WTC11 (cell line): ENCODE measurements around the gene IMPDH1. TPM values are rescaled to one million over a fixed set of nuclear protein-coding genes. Genes with fewer than 3 reads are reported as not detected.

ENCODE experiments used
- ATAC-seq: fragments of 200-7000 bp; cut with Tn5 transposase; 2 replicates; pipeline ENCODE4 v1.10.0; 2021; ENCODE audit warnings: mild to moderate bottlenecking, moderate library complexity
- CTCF ChIA-PET: fragments of 300-600 bp; sonication (Branson Sonifier 250); formaldehyde crosslinking; loops from one replicate; lab custom pipeline; 2021; ENCODE audit warnings: antibody characterized with exemption; lab: Charles Lee
- POLR2A ChIA-PET: fragments of 350-600 bp; sonication (Branson Sonifier 250); formaldehyde crosslinking; loops from one replicate; lab custom pipeline; 2021; ENCODE audit warnings: antibody characterized with exemption; lab: Charles Lee
- DNase-seq: peaks from one replicate; pipeline ENCODE4 v3.0.0; 2021; ENCODE audit warnings: low spot score
- H3K27ac Mint-ChIP-seq: 2 replicates; pipeline ENCODE4 v1.8.0; 2021; ENCODE audit warnings: mixed read lengths
- H3K27me3 Mint-ChIP-seq: 2 replicates; pipeline ENCODE4 v1.8.0; 2021; ENCODE audit warnings: low read depth, mild to moderate bottlenecking, moderate library complexity, mixed read lengths
- H3K36me3 Mint-ChIP-seq: 2 replicates; pipeline ENCODE4 v1.8.0; 2021; ENCODE audit warnings: mixed read lengths
- H3K4me1 Mint-ChIP-seq: 2 replicates; pipeline ENCODE4 v1.8.0; 2022; ENCODE audit warnings: mixed read lengths
- H3K4me3 Mint-ChIP-seq: 2 replicates; pipeline ENCODE4 v1.8.0; 2021; ENCODE audit warnings: mild to moderate bottlenecking, moderate library complexity, mixed read lengths
- H3K9me3 Mint-ChIP-seq: 2 replicates; pipeline ENCODE4 v1.8.0; 2021; ENCODE audit warnings: mixed read lengths
- AFF4 ChIP-seq: sonication (generic); formaldehyde crosslinking; IDR thresholded peaks from 2 replicates; pipeline ENCODE4 v1.8.1; 2023; ENCODE audit warnings: mild to moderate bottlenecking, missing genetic modification reagents, borderline replicate concordance
- CBFB ChIP-seq: sonication (generic); formaldehyde crosslinking; IDR thresholded peaks from 2 replicates; pipeline ENCODE4 v1.8.1; 2022; ENCODE audit warnings: mild to moderate bottlenecking, low read depth, missing genetic modification reagents
- CTCF ChIP-seq: fragments of 200-600 bp; IDR thresholded peaks from 2 replicates; pipeline ENCODE4 v1.8.0; 2022; ENCODE audit warnings: antibody characterized with exemption
- E2F1 ChIP-seq: sonication (generic); formaldehyde crosslinking; IDR thresholded peaks from 2 replicates; pipeline ENCODE4 v1.8.0; 2022; ENCODE audit warnings: mild to moderate bottlenecking, missing genetic modification reagents
- E2F5 ChIP-seq: sonication (generic); formaldehyde crosslinking; IDR thresholded peaks from 2 replicates; pipeline ENCODE4 v1.8.1; 2022; ENCODE audit warnings: mild to moderate bottlenecking, moderate library complexity, missing genetic modification reagents
- ELF4 ChIP-seq: sonication (generic); formaldehyde crosslinking; IDR thresholded peaks from 2 replicates; pipeline ENCODE4 v1.8.1; 2022; ENCODE audit warnings: low read depth, mild to moderate bottlenecking, moderate library complexity, missing genetic modification reagents
- ERG ChIP-seq: fragments of 250-450 bp; sonication (Bioruptor Pico); IDR thresholded peaks from 2 replicates; pipeline ENCODE4 v1.8.0; 2021; ENCODE audit warnings: mild to moderate bottlenecking
- GABPB1 ChIP-seq: sonication (generic); formaldehyde crosslinking; IDR thresholded peaks from 2 replicates; pipeline ENCODE4 v1.8.1; 2023; ENCODE audit warnings: mild to moderate bottlenecking, missing genetic modification reagents
- JAZF1 ChIP-seq: fragments of 250-450 bp; sonication (Bioruptor Pico); IDR thresholded peaks from 2 replicates; pipeline ENCODE4 v1.9.0; 2021; ENCODE audit warnings: moderate library complexity, mild to moderate bottlenecking, inconsistent platforms
- MXD4 ChIP-seq: fragments of 250-450 bp; sonication (Bioruptor Pico); IDR thresholded peaks from 2 replicates; pipeline ENCODE4 v1.8.0; 2021; ENCODE audit warnings: mild to moderate bottlenecking, moderate library complexity, borderline replicate concordance
- PRRX2 ChIP-seq: fragments of 250-450 bp; sonication (Bioruptor Pico); IDR thresholded peaks from 2 replicates; pipeline ENCODE4 v1.8.0; 2021; ENCODE audit warnings: mild to moderate bottlenecking
- TEAD4 ChIP-seq: sonication (generic); formaldehyde crosslinking; IDR thresholded peaks from 2 replicates; pipeline ENCODE4 v1.8.0; 2022; ENCODE audit warnings: mild to moderate bottlenecking, missing genetic modification reagents
- ZNF317 ChIP-seq: sonication (generic); formaldehyde crosslinking; IDR thresholded peaks from 2 replicates; pipeline ENCODE4 v1.8.1; 2023; ENCODE audit warnings: low read depth, mild to moderate bottlenecking, moderate library complexity, missing genetic modification reagents, borderline replicate concordance
- ZNF512 ChIP-seq: sonication (generic); formaldehyde crosslinking; IDR thresholded peaks from 2 replicates; pipeline ENCODE4 v1.8.1; 2022; ENCODE audit warnings: missing genetic modification reagents, borderline replicate concordance
- ZNF671 ChIP-seq: fragments of 250-450 bp; sonication (Bioruptor Pico); IDR thresholded peaks from 2 replicates; pipeline ENCODE4 v1.8.0; 2021; ENCODE audit warnings: mild to moderate bottlenecking
- total RNA-seq: library from RNA; stranded (reverse); gene quantifications from 3 replicates; pipeline ENCODE4 v1.2.3, GENCODE V29; 2021

Gene IMPDH1
- total RNA-seq, 1 experiment from 2014 or later = 54.2 TPM

- H3K27ac Mint-ChIP-seq = no peak overlapping the region
- H3K9me3 Mint-ChIP-seq = no peaks in the 10 kb centered on the region
- no peak for DNase-seq
- H3K4me3 Mint-ChIP-seq = no peak overlapping the region
- TF ChIP-seq CTCF (no peak), ZNF512 (no peak), ELF4 (CRISPR knock-in tag) (no peak), JAZF1 (CRISPR knock-in tag) (no peak), ZNF317 (CRISPR knock-in tag) (no peak), GABPB1 (CRISPR knock-in tag) (no peak), ZNF671 (CRISPR knock-in tag) (no peak), MXD4 (no peak), CBFB (CRISPR knock-in tag) (no peak), AFF4 (CRISPR knock-in tag) (no peak)
- TF ChIP-seq, all 79 proteins: peak for 0
- Mint-ChIP-seq H3K36me3 (no peaks in the 10 kb centered on the region), H3K27me3 (peaks cover 5% of the 10 kb centered on the region; the same call in 1 of the 2 replicates), H3K4me1 (no peaks in the 10 kb centered on the region)
- ChIA-PET POLR2A (interaction anchor here (1.6 kb wide), 1 partner anchor 78 kb away, joined by 3 read pairs; the partner anchor contains the start of gene RBM28), CTCF (interaction anchor here (0.9 to 2.2 kb wide), 5 partner anchors 17 to 74 kb away, joined by 3 to 7 read pairs (median 3); no protein-coding TSS in a partner anchor)
- no peak for ATAC-seq
Measured at GRCh38 chr7:128421384-128421783, 11.6 kb upstream of the IMPDH1 start.

- Mint-ChIP-seq H3K4me1 (no peaks in the 10 kb centered on the region), H3K27ac (no peak overlapping the region), H3K4me3 (no peak overlapping the region), H3K36me3 (no peaks in the 10 kb centered on the region), H3K27me3 (peaks cover 7% of the 10 kb centered on the region; the same call in 1 of the 2 replicates), H3K9me3 (no peaks in the 10 kb centered on the region)
- DNase-seq = no peak
- ATAC-seq = no peak
- CTCF ChIA-PET = interaction anchor here (1.2 to 2.2 kb wide), 2 partner anchors 16 to 74 kb away, joined by 3 to 6 read pairs; no protein-coding TSS in a partner anchor
- POLR2A ChIA-PET = no interaction called here
- TF ChIP-seq E2F1 (CRISPR knock-in tag) = no peak
- no peak for TF ChIP-seq E2F5 (CRISPR knock-in tag)
- no peak for TF ChIP-seq TEAD4
- TF ChIP-seq ERG = no peak
- TF ChIP-seq AFF4 (CRISPR knock-in tag) = no peak
- no peak for TF ChIP-seq CTCF
- TF ChIP-seq PRRX2 = no peak
Measured at GRCh38 chr7:128420773-128421172, 11.0 kb upstream of the IMPDH1 start.
